Progenitor cell of endocrine pancreas (in vitro differentiated cells): ENCODE data around the gene NVL. TPM values are rescaled to one million over a fixed set of nuclear protein-coding genes. Genes with fewer than 3 reads are reported as not detected.

Source experiments
- DNase-seq: peaks from one replicate; pipeline ENCODE4 v3.0.0; 2021; ENCODE audit warnings: low spot score; ENCODE audit not compliant: unreplicated experiment
- H3K27ac Mint-ChIP-seq: 2 replicates; pipeline ENCODE4 v1.8.0; 2021; ENCODE audit warnings: mild to moderate bottlenecking, moderate library complexity, mixed read lengths
- H3K27me3 Mint-ChIP-seq: 2 replicates; pipeline ENCODE4 v1.8.0; 2021; ENCODE audit warnings: mixed read lengths
- H3K36me3 Mint-ChIP-seq: 2 replicates; pipeline ENCODE4 v1.8.0; 2022; ENCODE audit warnings: mixed read lengths; ENCODE audit not compliant: insufficient read depth
- H3K4me1 Mint-ChIP-seq: 2 replicates; pipeline ENCODE4 v1.8.0; 2021; ENCODE audit warnings: low read depth, mixed read lengths
- H3K4me3 Mint-ChIP-seq: 2 replicates; pipeline ENCODE4 v1.8.0; 2021; ENCODE audit warnings: low read depth, mild to moderate bottlenecking, moderate library complexity, mixed read lengths
- H3K9me3 Mint-ChIP-seq: 2 replicates; pipeline ENCODE4 v1.8.0; 2021; ENCODE audit warnings: low read depth, mixed read lengths
- total RNA-seq: library from RNA; stranded (reverse); gene quantifications from 2 replicates; pipeline ENCODE4 v1.2.1, GENCODE V29; 2021
- TF ChIP-seq, protein P1 (sequence below): fragments of 200-600 bp; sonication (generic); IDR thresholded peaks from one replicate; pipeline ENCODE4 v1.5.0; 2021; ENCODE audit warnings: antibody characterized with exemption, mild to moderate bottlenecking; ENCODE audit not compliant: unreplicated experiment

NVL gene
- total RNA-seq, 1 donor from 2014 or later = 52.5 TPM

GRCh38 chr1:224188286-224188685, 141.7 kb downstream of the NVL start:
- H3K27ac Mint-ChIP-seq = no peak overlapping the region
- peaks cover 4% of the 10 kb centered on the region for H3K36me3 Mint-ChIP-seq
- DNase-seq = no peak
- H3K9me3 Mint-ChIP-seq = peaks cover 4% of the 10 kb centered on the region
- peaks cover 8% of the 10 kb centered on the region for H3K4me1 Mint-ChIP-seq
- H3K27me3 Mint-ChIP-seq = no peaks in the 10 kb centered on the region
- TF ChIP-seq, protein P1, sequence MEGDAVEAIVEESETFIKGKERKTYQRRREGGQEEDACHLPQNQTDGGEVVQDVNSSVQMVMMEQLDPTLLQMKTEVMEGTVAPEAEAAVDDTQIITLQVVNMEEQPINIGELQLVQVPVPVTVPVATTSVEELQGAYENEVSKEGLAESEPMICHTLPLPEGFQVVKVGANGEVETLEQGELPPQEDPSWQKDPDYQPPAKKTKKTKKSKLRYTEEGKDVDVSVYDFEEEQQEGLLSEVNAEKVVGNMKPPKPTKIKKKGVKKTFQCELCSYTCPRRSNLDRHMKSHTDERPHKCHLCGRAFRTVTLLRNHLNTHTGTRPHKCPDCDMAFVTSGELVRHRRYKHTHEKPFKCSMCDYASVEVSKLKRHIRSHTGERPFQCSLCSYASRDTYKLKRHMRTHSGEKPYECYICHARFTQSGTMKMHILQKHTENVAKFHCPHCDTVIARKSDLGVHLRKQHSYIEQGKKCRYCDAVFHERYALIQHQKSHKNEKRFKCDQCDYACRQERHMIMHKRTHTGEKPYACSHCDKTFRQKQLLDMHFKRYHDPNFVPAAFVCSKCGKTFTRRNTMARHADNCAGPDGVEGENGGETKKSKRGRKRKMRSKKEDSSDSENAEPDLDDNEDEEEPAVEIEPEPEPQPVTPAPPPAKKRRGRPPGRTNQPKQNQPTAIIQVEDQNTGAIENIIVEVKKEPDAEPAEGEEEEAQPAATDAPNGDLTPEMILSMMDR = no peak
- H3K4me3 Mint-ChIP-seq = no peak overlapping the region

GRCh38 chr1:224185208-224185607, 144.8 kb downstream of the NVL start:
- Mint-ChIP-seq H3K27me3 (peaks cover 5% of the 10 kb centered on the region), H3K9me3 (peaks cover 4% of the 10 kb centered on the region), H3K27ac (peak overlapping the region; percentile 91), H3K4me1 (peaks cover 10% of the 10 kb centered on the region), H3K4me3 (peak overlapping the region; percentile 37), H3K36me3 (peaks cover 4% of the 10 kb centered on the region)
- no peak for DNase-seq
- TF ChIP-seq, protein P1 = no peak

DNA sequence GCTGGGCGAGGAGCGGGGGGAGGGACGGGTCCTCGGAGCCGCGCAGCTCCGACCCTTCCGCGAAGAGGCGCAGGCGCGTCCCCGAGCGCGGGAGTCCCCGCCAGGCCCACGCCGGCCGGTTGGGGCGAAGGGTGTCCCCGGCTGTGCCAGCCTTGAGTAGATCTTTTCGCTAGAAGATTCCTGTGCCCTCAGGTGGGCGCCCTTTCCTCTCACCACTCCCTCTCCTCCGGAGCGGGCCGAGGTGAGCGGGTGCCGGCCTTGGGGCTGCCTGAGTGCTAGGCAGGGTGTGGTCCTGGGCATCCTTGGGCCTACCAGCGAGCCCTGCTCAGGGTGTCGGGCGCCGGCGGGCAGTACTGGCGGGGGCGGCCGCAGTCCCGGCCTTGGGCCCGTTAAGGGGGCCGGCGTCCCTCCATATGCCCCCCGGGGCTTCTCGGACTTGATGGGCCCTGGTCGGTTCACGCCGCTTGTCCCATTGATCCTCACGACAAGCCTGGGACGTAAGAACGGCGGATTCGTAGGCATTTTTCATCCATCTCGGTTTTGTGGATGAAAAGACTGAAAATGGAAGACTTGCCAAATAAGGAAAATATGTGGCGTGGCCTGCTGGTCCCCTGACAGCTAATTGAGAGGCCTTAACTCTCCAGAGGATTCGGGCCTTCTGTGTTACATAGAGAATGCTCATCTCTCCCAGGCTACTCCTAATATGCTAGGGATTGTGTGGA, 146.2 kb downstream of the NVL start:
- Mint-ChIP-seq H3K27me3 (peaks cover 7% of the 10 kb centered on the region), H3K4me3 (peak overlapping the region; percentile 77), H3K9me3 (peaks cover 4% of the 10 kb centered on the region), H3K4me1 (peaks cover 10% of the 10 kb centered on the region), H3K27ac (peak overlapping the region; percentile 45), H3K36me3 (peaks cover 3% of the 10 kb centered on the region)
- DNase-seq = peak; percentile 39
- TF ChIP-seq, protein P1 = no peak

GRCh38 chr1:224182866-224183590, 146.9 kb downstream of the NVL start, which contains the start of gene DEGS1:
TSS of gene DEGS1 (plus strand) at chr1:224183240. CDS start at chr1:224183337, 97 bp downstream.
- peak within 1 kb of the TSS; percentile 81 for H3K27ac Mint-ChIP-seq
- TF ChIP-seq, protein P1 = no peak
- H3K9me3 Mint-ChIP-seq = no peaks in the 10 kb centered on the region
- peak; percentile 63 for DNase-seq
- peak within 1 kb of the TSS; percentile 80 for H3K4me3 Mint-ChIP-seq
- H3K27me3 Mint-ChIP-seq = peaks cover 8% of the 10 kb centered on the region
- H3K36me3 Mint-ChIP-seq = no peaks in the 10 kb centered on the region
- peaks cover 10% of the 10 kb centered on the region for H3K4me1 Mint-ChIP-seq

DNA sequence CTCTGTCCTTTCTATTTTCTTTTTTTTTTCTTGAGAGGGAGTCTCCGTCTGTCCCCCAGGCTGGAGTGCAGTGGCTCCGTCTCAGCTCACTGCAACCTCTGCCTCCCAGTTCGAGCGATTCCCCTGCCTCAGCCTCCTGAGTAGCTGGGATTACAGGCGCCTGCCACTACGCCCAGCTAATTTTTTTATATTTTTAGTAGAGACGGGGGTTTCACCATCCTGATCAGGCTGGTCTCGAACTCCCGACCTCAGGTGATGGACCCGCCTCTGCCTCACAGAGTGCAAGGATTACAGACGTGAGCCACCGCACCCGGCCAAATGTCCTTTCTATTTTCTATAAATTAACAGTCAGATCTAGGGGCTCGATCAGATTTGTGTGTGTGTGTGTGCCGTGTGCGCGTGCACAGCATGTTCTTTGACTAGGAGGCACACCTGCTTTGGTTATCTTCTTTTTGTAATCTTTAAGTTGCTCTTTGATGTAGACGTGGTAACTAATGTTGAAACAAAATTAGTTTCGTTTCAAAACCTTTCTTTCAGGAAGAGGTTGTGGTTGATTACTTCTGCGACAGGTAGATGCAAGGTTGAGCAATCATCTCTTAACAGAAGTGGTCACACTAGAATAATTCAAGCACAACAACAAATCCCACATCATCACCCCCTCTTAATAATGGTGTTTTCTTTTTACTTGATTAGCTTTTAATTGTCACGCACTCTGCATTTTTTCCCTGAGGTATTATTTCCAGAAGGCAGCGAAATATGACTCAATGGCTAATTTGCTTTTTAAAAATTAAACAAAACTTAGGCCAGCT, 147.7 kb downstream of the NVL start:
- H3K9me3 Mint-ChIP-seq = no peaks in the 10 kb centered on the region
- H3K4me3 Mint-ChIP-seq = peak overlapping the region; percentile 80
- no peak for DNase-seq
- H3K27ac Mint-ChIP-seq = peak overlapping the region; percentile 81
- H3K36me3 Mint-ChIP-seq = no peaks in the 10 kb centered on the region
- peaks cover 8% of the 10 kb centered on the region for H3K27me3 Mint-ChIP-seq
- peaks cover 10% of the 10 kb centered on the region for H3K4me1 Mint-ChIP-seq
- TF ChIP-seq, protein P1 = no peak
